T47D (cell line): ENCODE results near the gene CD82.
"Not testable (repeated sequence)": the region's sequence is repeated elsewhere in the genome, so short reads cannot be mapped to it uniquely, and the experiment has no call there.

Experiments
- DNase-seq, 2 experiments: peaks; one replicate each; pipeline versions ENCODE4 v3.0.0 to v3.0.0-alpha.2; 2011 to 2012; ENCODE audit warnings: low read depth in 1 of 2, low spot score in 1 of 2
- JUND ChIP-seq: IDR thresholded peaks from 2 replicates; pipeline ENCODE4 v1.6.1; 2012; ENCODE audit warnings: low read depth
- in situ Hi-C: cut with HindIII; loops from 2 replicates; pipeline ENCODE4 v1.10.0; 2016; ENCODE audit warnings: low sequenced_read_pairs, low pct_unique_long_range_greater_than_20kb

Gene CD82

DNA sequence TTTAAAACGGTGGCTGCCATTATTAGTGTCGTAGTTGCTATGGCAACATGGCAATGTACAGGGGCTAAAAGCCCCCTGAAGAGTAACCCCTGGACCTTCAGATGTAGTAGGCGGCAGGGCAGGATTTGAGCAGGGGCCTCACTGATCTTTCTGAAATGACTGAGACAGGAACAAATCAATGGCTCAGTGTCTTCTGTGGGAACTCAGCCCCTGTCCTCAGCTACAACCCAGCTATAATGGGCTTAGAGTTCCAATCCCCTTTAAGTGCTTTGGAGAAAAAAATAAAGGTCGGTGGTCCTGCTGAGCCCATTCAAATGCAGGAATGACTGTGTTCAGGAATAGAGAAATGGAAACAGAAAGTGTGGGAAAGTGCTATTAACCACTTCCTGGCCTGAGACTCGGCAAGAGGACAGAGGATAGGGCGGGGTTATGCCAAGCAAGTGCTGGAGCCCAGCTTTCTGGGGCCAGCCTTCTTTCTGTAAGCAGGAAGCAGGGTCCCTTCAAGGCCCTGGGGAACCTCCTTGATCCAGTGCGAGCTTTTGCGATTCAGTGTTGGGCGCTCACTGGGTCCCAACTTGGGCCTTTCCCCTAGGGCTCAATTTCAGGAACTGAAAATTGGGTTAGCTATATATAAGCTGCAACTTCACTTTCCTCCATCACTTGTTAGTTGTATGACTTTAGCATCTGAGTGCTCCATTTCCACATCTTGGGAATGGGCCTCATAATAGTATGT lies 6.1 kb upstream of the CD82 start:
- TF ChIP-seq JUND, result no peak
- no peak for DNase-seq
- in situ Hi-C loops, result no loop called here

DNA sequence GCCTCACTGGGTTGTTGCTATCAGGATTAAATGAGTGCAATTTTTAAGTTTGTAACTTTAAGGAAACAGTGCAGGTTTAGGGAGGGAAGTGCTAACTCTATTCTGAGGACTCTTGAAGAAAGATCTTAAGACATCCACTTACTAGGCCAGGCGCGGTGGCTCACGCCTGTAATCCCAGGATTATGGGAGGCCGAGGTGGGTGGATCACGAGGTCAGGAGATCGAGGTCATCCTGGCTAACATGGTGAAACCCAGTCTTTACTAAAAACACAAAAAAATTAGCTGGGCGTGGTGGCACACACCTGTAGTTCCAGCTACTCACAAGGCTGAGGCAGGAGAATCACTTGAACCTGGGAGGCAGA lies 5.5 kb upstream of the CD82 start:
- in situ Hi-C loops, DNase-seq: not testable (repeated sequence)

GRCh38 chr11:44561275-44561805 lies 4.1 kb upstream of the CD82 start:
- DNase-seq, result no peak
- in situ Hi-C loops, result no loop called here
- no peak for TF ChIP-seq JUND

DNA sequence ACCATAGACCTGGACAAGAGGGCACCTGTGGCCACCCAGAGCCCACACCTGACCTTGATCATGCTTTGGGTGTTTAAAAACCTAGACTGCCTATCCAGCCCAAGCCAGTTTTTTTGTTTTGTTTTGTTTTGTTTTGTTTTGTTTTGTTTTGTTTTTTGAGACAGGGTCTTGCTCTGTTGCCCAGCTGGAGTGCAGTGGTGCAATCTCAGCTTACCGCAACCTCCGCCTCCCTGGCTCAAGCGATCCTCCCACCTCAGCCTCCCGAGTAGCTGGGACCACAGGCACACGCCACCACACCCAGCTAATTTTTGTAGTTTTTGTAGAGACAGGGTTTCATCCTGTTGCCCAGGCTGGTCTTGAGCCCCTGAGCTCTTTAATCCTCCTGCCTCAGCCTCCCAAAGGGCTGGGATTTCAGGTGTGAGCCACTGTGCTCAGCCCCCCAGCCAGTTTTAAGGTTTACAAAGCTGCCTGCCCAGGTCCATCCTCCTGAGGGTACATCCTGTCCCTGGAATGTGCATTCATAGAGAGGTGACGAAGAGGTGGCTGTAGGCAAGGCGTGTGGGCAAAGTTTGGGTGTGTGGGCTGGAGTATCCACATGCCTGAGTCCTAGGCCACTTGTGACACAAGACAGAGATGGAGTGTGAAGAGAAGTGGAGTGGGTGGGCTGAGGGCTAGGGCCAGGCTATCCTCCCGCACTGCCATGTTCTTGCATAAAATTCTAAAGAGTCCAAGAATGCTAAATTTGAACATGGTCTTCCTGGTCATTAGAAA lies 3.3 kb upstream of the CD82 start:
- in situ Hi-C loops, result no loop called here
- DNase-seq, result no peak
- no peak for TF ChIP-seq JUND

GRCh38 chr11:44562845-44563460 lies 2.5 kb upstream of the CD82 start:
- TF ChIP-seq JUND, result no peak
- in situ Hi-C loops, result no loop called here
- no peak for DNase-seq

DNA sequence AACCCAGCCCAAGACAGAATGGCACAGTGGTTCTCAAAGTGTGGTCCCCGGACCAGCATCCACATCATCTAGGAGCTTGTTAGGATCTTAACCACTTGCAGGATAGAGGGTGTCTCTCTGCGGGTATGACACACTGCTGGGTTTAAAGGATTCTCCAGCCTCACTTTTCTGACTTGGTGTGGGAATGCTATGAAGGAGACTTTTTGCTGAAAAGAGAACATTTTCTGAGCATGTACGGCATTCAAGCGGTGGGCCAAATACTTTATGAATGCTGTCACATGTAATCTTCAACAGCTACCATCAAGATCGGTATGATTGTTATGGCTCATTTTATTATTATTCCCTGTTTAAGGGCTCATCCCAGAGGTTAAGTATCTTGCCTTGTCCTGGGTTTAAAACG lies 1.8 kb upstream of the CD82 start:
- DNase-seq, result no peak
- no peak for TF ChIP-seq JUND
- in situ Hi-C loops, result no loop called here

DNA sequence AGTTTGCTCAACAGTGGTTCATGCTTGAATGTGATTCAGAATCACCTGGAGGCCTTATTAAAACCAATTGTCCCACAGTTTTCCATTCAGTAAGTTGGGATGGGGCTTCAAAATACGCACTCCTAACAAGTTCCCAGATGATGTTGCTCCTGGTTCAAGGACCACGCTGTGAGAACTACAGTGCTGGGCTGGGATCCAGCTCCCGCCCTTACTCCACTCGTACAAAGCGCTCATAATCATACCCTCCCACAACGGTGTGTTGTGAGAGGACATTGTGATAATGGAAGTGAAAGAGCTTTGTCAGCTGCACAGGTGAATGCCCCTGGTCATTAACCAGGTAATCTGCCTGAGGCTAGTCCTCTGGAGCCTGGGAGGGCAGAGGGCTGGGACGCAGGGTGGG lies 1.3 kb upstream of the CD82 start:
- TF ChIP-seq JUND, result no peak
- DNase-seq, result no peak
- in situ Hi-C loops, result no loop called here

DNA sequence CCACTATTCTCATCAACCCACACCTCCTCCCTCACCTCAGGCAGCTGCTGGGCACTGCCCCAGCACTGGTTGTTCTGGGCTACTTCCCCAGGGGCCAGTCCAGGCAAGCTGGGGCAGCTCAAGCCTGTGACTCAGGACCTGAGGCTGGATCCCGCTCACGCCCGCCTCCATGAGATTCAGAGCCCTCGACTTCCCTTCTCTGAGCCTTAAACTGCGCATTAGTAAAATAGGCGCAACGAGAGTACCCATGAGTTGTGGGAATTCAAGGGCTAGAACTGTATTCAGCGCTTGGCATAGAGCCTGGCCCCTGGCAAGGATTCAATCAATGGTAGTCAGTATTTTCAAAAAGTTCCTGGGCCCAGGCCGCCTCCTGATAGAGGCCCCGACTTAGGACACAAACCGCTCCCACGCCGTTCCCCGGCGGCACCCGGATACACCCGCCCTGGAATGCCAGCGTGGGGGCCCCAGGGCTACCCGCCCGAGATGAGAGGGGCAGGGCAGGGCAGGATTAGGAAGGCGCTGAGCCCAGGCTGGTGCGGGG lies 723 bp upstream of the CD82 start:
- TF ChIP-seq JUND, result no peak
- peak in 1 of 2 experiments; percentile 91 for DNase-seq
- in situ Hi-C loops, result no loop called here

GRCh38 chr11:44565953-44566949 lies 788 bp downstream of the CD82 start:
- TF ChIP-seq JUND, result no peak
- peak in 1 of 2 experiments; percentile 57 for DNase-seq
- in situ Hi-C loops, result no loop called here

- DNase-seq, result no peak
- in situ Hi-C loops, result no loop called here
- TF ChIP-seq JUND, result no peak
These were observed 1.8 kb downstream of the CD82 start for GRCh38 chr11:44566952-44567875.

DNA sequence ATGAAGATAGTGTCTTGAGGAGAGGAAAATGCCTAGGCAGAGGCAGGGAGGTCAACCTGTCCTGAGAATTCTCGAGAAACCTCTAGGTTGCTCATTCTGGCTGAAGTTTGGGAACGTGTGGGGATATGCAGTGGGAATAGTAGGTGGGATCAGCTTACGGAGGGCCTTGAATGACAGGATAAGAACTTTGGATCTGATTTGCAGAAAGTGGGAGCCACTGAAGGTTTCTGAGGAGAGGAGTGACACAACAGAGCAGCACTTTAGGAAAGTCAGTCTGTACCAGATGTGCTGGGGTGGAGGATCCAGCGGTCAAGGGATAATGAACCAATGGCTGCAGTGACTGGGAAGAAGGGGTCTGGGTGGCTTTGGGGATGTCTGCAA lies 2.4 kb downstream of the CD82 start:
- no peak for DNase-seq
- in situ Hi-C loops, result no loop called here
- TF ChIP-seq JUND, result no peak

DNA sequence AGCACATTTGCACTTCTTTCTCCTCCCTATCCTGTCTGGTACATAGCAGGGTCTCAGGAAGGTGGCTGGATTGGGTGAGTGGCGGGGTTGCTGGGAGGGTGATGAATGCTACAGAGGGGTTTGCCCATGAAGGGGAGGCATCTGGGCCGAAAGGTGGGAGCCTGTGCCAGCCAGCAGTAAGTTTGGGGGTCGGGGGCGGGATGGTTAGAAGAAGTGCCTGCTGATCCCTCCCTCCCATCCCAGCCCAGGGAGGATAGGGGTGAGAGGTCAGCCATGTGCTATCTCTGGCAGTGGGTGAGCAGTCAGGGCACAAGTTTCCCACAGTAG lies 2.8 kb downstream of the CD82 start:
- in situ Hi-C loops, result no loop called here
- TF ChIP-seq JUND, result no peak
- DNase-seq, result no peak
